ENCODE data around the gene BTF3L4.

Gene BTF3L4

DNA sequence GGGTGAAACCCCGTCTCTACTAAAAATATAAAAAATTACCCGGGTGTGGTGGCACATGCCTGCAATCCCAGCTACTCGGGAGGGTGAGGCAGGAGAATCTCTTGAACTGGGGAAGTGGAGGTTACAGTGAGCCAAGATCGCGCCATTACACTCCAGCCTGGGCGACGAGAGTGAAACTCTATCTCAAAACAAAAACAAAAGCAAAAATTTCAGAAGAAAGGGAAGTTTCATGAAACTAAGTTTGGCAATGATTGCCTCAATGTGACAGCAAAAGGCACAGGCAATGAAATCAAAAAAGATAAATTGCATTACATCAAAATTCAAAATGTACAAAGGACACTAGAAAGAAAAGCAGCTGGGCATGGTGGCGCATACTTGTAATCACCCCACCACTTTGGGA is 40.1 kb downstream of the BTF3L4 start:
- no peaks in the 10 kb centered on the region for H3K9me3 ChIP-seq (replicated peaks in 1 of 11)
- no peaks in the 10 kb centered on the region; a peak in 2 of 22 replicates for H4K20me1 ChIP-seq
- H3K27me3 ChIP-seq, result no peaks in the 10 kb centered on the region
- H3K4me1 ChIP-seq, result peaks cover 0 to 6% (median 0%) of the 10 kb centered on the region in 10 experiments; a peak in 2 of 20 replicates
- H3K4me3 ChIP-seq, result no peak overlapping the region
- no peak for TF ChIP-seq Cebpa-rat (IDR thresholded peaks at IDR 0.05)
- H3K4me2 ChIP-seq, result 0 out of 22 replicates have a peak overlapping the region, but pooled peaks of 1 of the 11 experiments have one; percentile 18
- H3K36me3 ChIP-seq, result peaks cover 7 to 23% (median 15%) of the 10 kb centered on the region in 11 experiments; a peak in 21 of 22 replicates
- no peak overlapping the region for H3K9ac ChIP-seq
- no peak overlapping the region for H3K27ac ChIP-seq

DNA sequence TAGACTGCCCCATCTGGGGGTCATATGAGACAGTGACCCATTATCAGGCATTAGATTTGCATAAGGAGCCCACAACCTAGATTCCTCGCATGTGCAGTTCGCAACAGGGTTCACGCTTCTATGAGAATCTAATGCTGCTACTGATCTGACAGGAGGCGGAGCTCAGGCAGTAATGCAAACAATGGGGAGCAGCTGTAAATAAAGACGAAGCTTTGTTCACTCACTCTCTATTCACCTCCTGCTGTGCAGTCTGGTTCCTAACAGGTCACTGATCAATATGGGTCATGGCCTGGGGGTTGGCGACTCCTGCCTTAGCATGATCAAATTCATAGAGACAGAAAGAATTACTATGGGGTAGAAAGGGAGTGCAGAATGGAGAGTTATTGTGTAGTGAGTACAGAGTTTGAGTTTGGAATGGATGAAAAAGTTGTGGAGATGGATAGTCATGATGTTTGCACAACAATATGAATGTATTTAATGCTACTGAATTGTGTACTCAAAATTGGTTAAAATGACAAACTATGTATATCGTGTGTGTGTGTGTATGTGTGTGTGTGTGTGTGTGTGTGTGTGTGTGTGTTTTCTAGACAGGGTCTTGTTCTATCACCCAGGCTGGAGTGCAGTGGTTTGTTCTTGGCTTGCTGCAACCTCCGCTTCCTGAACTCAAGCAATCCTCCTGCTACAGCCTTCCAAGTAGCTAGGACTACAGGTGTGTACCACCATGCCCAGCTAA is 42.2 kb downstream of the BTF3L4 start:
- H3K27me3 ChIP-seq, result no peaks in the 10 kb centered on the region
- H3K4me1 ChIP-seq, result peaks cover 0 to 6% (median 0%) of the 10 kb centered on the region in 10 experiments; a peak in 2 of 20 replicates
- H4K20me1 ChIP-seq, result no peaks in the 10 kb centered on the region
- no peak overlapping the region for H3K4me2 ChIP-seq
- peaks cover 0 to 3% (median 0%) of the 10 kb centered on the region in 11 experiments; a peak in 1 of 22 replicates for H3K36me3 ChIP-seq
- H3K4me3 ChIP-seq, result no peak overlapping the region
- H3K9me3 ChIP-seq (replicated peaks in 1 of 11), result no peaks in the 10 kb centered on the region
- TF ChIP-seq Cebpa-rat (IDR thresholded peaks at IDR 0.05), result no peak
- H3K9ac ChIP-seq, result no peak overlapping the region
- H3K27ac ChIP-seq, result no peak overlapping the region

DNA sequence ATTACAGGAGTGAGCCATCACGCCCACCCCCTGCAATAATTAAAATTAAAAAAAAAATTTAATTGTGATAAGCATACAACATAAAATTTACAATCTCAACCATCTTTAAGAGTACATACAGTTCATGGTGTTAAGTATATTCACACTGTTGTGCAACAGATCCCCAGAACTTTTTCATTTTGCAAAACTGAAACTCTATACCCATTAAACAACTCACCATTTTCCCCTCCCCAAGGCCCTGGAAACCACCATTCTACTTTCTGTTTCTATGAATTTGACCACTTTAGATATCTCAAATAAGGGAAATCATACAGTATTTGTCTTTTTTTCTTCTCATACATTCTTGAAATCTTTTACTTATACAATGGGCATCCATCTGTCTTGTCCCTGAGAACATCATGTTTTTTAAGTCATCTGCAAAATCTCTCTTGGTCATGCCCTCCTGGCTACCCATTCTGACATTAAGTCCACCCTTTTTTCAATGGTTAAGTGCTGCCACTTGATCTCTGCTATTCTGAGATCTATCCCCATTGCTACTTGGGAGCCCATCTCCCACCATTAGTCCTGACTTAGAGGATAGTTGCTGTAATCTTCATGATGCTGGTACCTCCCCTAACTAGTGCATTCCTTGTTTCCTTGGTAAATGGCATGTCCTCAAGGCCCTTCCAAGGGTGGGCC is 46.4 kb downstream of the BTF3L4 start:
- Histone ChIP-seq H3K9ac (no peak overlapping the region), H3K27me3 (no peaks in the 10 kb centered on the region), H3K36me3 (no peaks in the 10 kb centered on the region), H3K27ac (no peak overlapping the region), H4K20me1 (no peaks in the 10 kb centered on the region), H3K4me2 (no peak overlapping the region), H3K9me3 (replicated peaks in 1 of 11) (no peaks in the 10 kb centered on the region), H3K4me3 (no peak overlapping the region), H3K4me1 (0 out of 20 replicates have a peak, but pooled peaks cover 0 to 4% (median 0%) of the 10 kb centered on the region in 10 experiments)
- TF ChIP-seq Cebpa-rat (IDR thresholded peaks at IDR 0.05), result no peak

DNA sequence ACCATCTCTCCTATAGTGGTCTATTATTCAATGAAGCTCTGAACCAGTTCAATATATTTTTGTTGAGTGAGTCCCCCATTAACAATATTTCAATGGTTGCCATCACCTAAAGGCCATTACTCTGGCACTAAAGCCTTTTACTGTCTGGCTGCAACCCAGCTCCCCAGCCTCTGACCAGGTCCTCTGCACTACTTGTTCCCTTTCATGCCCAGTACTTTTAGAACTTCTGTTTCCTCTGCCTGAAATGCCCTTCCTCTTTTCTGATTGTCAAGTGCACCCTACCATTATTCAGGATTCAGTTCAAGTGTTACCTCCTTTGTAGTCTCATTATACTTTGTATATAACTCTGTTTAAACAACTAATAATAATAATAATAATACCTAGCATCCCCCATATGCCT is 55.4 kb downstream of the BTF3L4 start:
- peak overlapping the region in 2 of 11 experiments; percentile 28 to 35; a peak in 3 of 22 replicates for H3K4me2 ChIP-seq
- H3K9me3 ChIP-seq (replicated peaks in 1 of 11), result no peaks in the 10 kb centered on the region
- H3K4me3 ChIP-seq, result no peak overlapping the region
- H3K4me1 ChIP-seq, result peaks cover 0 to 12% (median 0%) of the 10 kb centered on the region in 10 experiments; a peak in 5 of 20 replicates
- no peak for TF ChIP-seq Cebpa-rat (IDR thresholded peaks at IDR 0.05)
- no peak overlapping the region for H3K9ac ChIP-seq
- no peaks in the 10 kb centered on the region for H4K20me1 ChIP-seq
- no peaks in the 10 kb centered on the region for H3K27me3 ChIP-seq
- no peaks in the 10 kb centered on the region for H3K36me3 ChIP-seq
- H3K27ac ChIP-seq, result no peak overlapping the region

DNA sequence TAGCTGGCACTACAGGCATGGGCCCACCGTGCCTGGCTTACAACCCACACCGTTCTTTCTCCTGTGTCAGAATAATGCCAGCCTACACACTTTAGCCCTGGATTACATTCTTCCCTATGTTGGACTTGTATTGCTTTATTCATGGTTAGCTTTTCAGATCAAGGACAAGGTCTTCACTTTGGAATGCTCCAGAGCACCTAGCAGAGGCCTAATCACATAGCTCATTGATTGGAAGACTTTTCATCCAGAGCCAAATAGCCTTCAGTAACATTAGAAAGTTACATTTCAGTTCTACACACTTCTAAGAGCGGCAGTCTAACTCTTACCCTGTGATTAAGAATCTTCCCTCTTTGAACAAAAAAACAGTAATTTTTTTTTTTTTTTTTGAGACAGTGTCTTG is 56.4 kb downstream of the BTF3L4 start:
- no peak overlapping the region for H3K27ac ChIP-seq
- no peak overlapping the region for H3K4me3 ChIP-seq
- no peaks in the 10 kb centered on the region for H3K9me3 ChIP-seq (replicated peaks in 1 of 11)
- H3K4me2 ChIP-seq, result no peak overlapping the region
- peaks cover 0 to 12% (median 2%) of the 10 kb centered on the region in 10 experiments; a peak in 11 of 20 replicates for H3K4me1 ChIP-seq
- H3K9ac ChIP-seq, result no peak overlapping the region
- no peak for TF ChIP-seq Cebpa-rat (IDR thresholded peaks at IDR 0.05)
- no peaks in the 10 kb centered on the region for H3K27me3 ChIP-seq
- no peaks in the 10 kb centered on the region for H4K20me1 ChIP-seq
- H3K36me3 ChIP-seq, result no peaks in the 10 kb centered on the region

DNA sequence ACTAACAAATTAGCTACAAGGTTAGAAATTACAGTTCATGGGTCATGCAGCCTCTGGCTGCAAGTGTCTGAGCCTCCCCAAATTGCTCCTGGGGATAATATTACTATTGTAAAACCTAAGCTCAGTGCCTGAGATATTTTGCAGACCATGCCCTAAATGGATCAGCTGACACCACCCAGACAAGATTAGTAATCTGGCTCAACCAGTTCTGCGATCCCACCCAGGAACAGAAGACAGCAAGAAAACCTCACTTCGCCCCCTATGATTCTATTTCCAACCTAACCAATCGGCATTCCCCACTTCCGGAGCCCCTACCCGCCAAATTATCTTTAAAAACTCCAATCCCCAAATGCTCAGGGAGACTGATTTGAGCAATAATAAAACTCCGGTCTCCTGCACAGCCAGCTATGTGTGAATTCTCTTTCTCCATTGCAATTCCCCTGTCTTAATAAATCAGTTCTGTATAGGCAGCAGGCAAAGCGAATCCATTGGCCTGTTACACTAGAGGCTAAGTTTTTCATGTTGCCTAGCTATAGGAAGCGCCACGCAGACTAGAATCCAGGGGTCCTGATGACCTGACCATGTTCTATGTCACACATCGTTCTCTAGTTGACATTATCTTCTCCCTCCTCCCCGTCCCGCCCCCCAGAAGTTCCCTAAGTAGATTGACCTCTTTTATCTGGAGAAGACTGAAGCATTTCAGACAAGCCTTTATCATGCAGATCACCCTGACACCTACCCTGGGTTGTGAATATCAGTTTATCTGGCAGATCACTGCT is 63.4 kb downstream of the BTF3L4 start:
- Histone ChIP-seq H4K20me1 (no peaks in the 10 kb centered on the region), H3K36me3 (no peaks in the 10 kb centered on the region), H3K4me3 (no peak overlapping the region), H3K4me2 (no peak overlapping the region), H3K27me3 (no peaks in the 10 kb centered on the region), H3K9ac (no peak overlapping the region), H3K9me3 (replicated peaks in 1 of 11) (no peaks in the 10 kb centered on the region), H3K4me1 (peaks cover 0 to 8% (median 6%) of the 10 kb centered on the region in 10 experiments; a peak in 10 of 20 replicates), H3K27ac (no peak overlapping the region)
- no peak for TF ChIP-seq Cebpa-rat (IDR thresholded peaks at IDR 0.05)

DNA sequence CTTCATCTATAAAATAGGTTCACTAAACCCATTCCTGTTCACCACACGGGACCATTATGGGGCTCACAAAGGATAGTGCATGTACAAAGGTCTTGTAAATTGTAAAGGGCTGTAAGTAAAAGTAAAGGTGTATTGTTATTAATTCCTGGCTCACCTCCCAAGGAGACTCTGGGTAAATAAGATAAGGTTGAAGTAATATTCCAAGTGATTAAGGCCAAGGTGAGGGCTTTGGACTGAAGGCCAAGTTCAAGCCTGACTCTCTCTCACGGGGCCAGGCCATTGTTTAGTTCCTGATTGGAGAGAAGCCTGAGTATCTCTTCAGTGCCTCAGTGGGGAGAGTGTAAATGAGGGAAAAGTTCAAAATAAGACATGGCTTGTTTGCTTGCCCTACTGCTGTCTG is 66.3 kb downstream of the BTF3L4 start:
- Histone ChIP-seq H3K27ac (no peak overlapping the region), H4K20me1 (no peaks in the 10 kb centered on the region), H3K4me2 (no peak overlapping the region), H3K4me1 (peaks cover 0 to 15% (median 5%) of the 10 kb centered on the region in 10 experiments; a peak in 11 of 20 replicates), H3K9ac (no peak overlapping the region), H3K4me3 (no peak overlapping the region), H3K9me3 (replicated peaks in 1 of 11) (no peaks in the 10 kb centered on the region), H3K36me3 (no peaks in the 10 kb centered on the region), H3K27me3 (no peaks in the 10 kb centered on the region)
- TF ChIP-seq Cebpa-rat (IDR thresholded peaks at IDR 0.05), result no peak

DNA sequence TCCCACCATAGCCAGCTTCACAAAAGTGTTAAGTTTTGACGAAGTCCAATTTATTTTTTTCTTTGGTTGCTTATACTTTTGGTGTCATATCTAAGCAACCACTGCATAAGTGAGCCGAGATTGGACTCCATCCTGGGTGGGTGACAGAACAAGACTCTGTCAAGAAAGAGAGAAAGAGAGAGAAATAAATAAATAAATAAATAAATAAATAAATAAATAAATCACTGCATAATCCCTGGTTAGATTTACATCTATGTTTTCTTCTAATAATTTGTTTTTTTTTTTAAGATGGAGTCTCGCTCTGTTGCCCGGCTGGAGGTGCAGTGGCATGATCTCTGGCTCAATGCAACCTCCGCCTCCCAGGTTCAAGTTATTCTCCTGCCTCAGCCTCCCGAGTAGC is 67.5 kb downstream of the BTF3L4 start:
- Histone ChIP-seq H4K20me1 (no peaks in the 10 kb centered on the region), H3K4me3 (no peak overlapping the region), H3K4me1 (peaks cover 0 to 8% (median 0%) of the 10 kb centered on the region in 10 experiments; a peak in 4 of 20 replicates), H3K4me2 (no peak overlapping the region), H3K36me3 (no peaks in the 10 kb centered on the region), H3K27me3 (no peaks in the 10 kb centered on the region), H3K27ac (no peak overlapping the region), H3K9me3 (replicated peaks in 1 of 11) (no peaks in the 10 kb centered on the region), H3K9ac (no peak overlapping the region)
- no peak for TF ChIP-seq Cebpa-rat (IDR thresholded peaks at IDR 0.05)
